Skin epidermis (tissue), 12 donors: ENCODE data around the gene ADRM1.

Experiments
- H3K27ac ChIP-seq, 21 experiments: fragments of 200-600 bp; sonication (generic) in 11 of 21; one replicate each; pipeline ENCODE4 v1.5.0; 2020; ENCODE audit warnings: mild to moderate bottlenecking in 3 of 21, inconsistent platforms in 2 of 21, moderate library complexity in 2 of 21
- H3K4me3 ChIP-seq, 7 experiments: fragments of 200-600 bp; sonication (generic) in 2 of 7; one replicate each; pipeline ENCODE4 v1.5.0; 2020; ENCODE audit warnings: inconsistent platforms in 2 of 7, mild to moderate bottlenecking in 2 of 7, moderate library complexity in 1 of 7

The ADRM1 gene

DNA sequence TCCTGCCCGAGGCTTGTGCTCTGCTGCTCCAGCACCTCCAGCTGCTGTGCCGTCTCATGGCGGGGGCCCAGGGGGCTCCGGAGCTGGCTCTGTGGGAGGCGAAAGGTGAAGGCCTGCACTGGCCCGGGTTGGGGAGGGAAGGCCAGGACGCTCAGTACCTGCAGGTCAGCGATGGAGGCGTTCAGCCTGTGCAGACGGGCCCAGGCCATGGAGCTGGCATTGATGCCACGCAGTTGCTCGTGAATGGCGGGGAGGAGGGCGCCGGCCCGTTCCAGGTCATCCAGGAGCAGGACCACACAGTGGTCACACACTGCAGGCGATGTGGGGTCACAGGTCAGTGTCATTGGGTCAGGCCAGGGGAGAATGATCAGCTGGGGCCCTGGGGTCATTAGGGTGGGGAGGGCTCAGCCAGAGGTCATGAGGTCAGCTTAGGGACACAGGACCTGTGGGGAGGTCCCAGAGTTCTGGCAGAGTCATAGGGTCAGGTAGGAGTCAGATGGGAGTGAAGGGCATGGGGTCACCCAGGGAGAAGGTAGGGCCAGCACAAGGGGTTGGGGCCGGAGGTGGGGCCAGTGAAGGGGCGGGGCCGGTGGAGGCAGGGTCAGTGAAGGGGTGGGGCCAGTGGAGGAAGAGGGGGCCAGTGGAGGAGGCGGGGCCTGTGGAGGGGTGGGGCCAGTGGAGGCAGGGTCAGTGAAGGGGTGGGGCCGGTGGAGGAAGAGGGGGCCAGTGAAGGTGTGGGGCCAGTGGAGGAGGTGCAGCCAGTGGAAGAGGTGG, 18.0 kb downstream of the ADRM1 start:
- H3K27ac ChIP-seq, result no peak overlapping the region
- no peak overlapping the region for H3K4me3 ChIP-seq

DNA sequence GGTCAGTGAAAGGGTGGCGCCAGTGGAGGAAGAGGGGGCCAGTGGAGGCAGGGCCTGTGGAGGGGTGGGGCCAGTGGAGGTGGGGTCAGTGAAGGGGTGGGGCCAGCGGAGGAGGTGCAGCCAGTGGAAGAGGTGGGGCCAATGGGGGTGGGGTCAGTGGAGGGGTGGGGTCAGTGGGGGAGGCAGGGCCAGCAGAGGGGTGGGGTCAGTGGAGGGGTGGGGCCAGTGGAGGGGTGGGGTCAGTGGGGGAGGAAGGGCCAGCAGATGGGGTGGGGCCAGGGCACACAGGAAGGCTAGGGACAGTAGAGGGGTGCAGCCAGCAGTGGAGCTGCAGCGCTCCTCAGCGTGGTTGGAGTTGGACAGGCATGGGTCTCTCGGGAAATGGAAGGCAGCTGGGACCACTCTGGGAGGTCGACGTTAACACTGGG, 18.7 kb downstream of the ADRM1 start:
- no peak overlapping the region for H3K4me3 ChIP-seq
- no peak overlapping the region for H3K27ac ChIP-seq

DNA sequence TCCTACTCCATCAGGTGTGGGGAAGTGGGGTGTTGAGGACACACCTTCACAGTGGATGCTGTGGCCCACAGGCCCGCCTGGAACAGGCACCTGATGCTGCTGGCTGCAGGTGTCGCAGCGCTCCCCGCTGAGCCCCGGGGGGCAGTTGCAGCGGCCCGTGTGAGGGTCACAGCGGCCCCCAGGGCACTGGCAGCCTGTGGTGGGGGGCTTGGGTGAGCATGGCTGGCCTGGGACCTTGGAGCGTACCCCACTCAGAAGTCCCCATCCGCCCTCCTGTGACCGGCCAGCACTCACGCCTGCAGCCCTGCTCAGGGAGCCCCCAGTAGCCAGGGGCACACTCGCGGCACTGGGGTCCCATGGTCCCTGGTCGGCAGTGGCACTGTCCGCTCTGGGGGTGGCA, 19.2 kb downstream of the ADRM1 start:
- Histone ChIP-seq H3K4me3 (no peak overlapping the region), H3K27ac (no peak overlapping the region)

DNA sequence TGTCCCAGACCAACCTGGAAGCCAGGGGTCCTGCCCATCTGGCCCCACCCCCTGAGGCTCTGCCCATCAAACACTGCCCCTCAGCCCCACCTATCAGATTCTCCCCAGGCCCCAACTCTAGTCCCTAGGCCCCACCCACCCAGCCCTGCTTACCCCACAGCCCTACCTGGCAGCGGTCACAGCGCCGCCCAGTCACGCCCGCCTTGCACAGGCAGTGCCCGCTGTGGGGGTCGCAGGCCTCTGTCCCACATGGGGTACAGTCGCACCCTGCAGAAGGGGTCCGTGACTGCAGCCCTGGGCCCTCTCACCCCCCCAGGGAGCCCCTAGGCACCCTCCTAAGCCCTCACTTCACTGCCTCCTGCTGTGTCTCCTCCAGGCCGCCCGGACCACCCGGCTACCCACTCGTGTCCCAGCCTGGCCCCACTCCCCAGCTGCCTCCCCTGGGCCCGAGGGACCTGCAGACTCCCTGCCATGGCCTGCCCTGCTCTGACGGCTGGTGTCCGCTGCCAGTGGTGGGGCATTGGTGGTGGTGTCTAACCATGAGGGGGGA, 19.8 kb downstream of the ADRM1 start:
- H3K27ac ChIP-seq, result peak overlapping the region in 1 of 21 experiments; percentile 17
- H3K4me3 ChIP-seq, result no peak overlapping the region

DNA sequence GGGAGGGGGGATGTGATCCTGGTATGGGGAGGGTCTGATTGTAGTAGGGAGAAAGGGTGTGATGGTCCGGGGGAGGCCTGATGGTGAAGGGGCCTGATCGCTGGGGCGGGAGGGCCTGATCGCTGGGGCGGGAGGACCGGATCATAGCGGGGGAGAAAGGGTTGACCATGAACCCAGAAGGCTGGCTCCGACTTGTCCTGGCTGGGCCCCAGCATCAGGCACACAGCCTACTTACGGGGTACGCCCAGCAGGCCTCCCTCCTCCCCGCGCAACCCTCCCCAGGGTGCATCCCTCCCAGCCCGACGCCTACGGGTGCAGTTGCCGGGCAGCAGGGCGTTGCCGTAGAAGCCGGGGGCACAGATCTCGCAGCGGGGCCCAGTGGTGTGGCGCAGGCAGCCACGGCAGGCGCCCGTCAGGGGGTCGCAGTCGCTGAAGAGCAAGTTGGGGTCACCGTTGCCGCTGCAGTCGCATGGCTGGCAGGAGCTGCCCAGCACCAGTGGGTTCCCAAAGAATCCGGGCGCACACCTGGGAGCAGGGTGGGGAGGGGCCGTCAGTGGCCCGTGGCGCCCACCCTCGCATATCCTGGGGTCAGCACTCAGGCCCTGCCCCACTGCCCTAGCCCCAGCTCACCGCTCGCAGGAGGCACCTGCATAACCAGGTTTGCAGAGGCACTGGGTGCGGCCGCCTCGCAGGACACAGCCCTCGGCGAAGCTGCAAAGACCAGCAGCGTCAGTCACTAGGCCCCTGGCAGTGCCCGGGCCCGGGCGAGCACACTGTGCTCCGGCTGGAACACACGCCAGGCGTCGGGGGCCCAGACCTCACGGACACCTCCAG, 20.6 kb downstream of the ADRM1 start:
- H3K4me3 ChIP-seq, result no peak overlapping the region
- no peak overlapping the region for H3K27ac ChIP-seq

DNA sequence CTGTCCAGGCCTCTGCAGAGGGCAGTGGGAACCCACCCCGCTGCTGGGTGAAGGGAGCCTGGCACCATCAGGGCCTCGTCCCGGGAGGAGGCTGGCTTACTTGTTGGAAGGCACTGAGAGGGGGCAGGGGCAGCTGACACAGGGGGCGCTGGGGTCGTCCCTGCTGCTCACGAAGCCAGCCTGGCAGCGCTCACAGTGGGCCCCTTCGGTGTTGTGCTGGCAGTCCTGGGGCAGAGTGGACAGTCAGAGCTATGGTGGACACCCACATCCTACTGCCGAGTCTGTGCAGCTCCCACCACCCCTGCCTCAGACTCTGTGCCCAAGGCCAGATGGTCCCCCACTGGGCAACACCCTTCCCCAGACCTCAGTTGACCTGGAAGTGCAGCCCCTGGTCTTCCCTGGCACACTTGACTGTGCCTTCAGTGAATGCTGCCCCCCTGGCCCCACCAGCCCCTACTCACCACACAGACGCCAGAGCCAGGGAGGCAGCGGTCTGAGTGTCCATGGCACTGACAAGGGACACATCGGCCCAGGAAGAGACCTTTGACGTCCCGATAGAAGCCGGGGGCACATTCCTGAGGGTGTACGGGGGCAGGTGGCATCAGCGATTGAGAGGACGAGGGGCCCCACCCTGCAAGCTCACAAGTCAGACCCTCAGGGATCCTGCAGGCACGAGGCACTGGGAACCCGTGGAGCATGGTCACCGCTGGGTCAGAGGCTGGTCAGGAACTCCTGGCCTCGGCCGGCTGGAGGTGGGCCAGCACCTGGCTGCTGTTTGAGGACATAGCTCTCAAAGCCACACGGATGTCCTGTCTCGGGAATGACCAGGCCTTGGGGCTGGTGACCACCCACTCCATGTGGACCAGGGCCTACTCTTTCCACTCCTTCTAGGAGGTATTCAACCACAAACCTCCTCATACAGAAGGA, 21.4 kb downstream of the ADRM1 start:
- Histone ChIP-seq H3K27ac (no peak overlapping the region), H3K4me3 (no peak overlapping the region)

DNA sequence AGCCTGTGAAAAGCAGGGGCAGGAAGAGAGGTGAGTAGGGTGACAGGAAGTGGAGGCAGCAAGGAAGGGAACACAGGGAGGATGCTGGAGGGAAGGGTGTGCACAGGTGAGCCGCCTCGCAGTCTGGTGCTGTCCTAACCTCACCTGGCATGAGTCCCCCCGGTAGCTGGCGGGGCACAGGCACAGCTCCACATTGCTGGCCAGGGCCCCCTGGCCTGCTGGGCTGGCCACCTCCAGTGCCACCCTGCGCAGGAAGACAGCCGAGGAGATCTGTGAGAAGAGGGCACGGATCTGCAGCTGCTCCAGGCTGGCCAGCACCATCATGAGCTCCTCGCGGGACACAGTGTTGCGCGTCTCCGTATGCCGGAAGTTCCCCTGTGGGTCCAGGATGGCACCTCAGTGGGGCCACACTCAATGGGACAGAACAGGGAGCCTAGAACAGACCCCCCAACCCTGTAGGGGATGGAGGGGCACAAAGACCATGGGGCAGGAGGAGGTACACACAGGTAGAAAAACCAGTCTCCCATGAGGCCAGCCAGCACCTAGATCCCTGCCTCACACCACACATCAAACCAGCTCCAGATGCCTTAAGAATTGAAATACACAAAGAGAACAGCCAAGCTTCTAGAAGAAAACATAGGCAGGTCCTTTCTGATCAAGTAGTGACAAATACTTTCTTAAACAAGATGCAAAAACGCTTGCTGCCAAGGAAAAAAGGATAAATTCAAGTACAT, 22.5 kb downstream of the ADRM1 start:
- Histone ChIP-seq H3K4me3 (no peak overlapping the region), H3K27ac (no peak overlapping the region)

DNA sequence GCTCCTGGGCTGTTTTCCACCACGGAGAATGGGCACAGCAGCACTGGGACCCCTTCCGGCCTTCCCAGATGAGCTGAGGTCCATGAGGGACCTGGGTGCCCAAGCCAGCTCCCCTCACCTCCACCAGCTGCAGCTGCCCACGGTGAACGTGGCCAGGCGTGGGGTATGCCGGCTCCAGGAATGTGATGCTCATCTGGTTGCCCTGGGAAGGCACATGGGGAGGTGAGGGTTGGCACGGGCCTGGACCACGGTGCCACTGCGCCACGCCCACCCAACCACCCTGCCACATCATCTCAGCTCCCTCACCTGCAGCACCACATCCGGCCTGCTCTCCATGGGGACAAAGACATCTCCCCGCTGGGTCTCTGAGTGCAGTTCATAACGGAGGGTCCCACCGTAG, 23.8 kb downstream of the ADRM1 start:
- Histone ChIP-seq H3K27ac (no peak overlapping the region), H3K4me3 (no peak overlapping the region)

DNA sequence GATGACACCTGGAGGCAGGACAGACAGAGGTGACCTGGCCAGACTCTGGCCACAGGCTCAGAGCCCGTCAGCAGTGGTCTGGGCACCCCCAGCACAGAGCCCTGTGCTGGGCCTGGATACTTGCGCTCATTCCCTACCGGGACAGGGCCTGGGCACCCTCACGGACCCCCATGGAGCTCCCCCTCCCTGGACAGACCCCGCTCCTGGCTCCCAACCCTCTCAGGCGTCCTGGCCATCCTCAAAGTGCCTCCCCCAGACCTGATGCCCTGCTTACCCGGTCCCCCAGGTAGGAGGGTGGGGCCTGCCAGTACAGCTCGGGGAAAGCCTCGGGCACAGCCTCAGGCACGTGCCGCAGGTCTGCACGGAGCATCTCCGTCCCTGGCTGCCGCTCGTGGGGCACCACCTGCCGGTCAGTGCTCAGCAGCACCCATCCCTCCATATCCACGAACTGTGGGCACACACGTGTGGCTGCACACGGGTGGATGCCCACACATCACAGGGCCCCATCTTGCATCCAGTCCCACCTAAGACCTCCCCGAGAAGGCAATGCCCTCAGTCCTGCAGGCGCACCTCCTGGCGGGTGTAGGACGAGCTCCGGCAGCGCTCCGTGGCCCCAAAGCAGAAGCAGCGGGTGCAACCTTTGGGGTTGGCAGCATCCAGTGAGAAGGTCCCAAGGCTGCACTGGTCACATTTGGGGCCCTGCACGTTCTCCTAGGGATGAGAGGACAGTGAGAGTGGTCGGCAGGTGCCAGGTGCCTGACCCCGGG, 24.3 kb downstream of the ADRM1 start:
- H3K27ac ChIP-seq, result no peak overlapping the region
- no peak overlapping the region for H3K4me3 ChIP-seq

DNA sequence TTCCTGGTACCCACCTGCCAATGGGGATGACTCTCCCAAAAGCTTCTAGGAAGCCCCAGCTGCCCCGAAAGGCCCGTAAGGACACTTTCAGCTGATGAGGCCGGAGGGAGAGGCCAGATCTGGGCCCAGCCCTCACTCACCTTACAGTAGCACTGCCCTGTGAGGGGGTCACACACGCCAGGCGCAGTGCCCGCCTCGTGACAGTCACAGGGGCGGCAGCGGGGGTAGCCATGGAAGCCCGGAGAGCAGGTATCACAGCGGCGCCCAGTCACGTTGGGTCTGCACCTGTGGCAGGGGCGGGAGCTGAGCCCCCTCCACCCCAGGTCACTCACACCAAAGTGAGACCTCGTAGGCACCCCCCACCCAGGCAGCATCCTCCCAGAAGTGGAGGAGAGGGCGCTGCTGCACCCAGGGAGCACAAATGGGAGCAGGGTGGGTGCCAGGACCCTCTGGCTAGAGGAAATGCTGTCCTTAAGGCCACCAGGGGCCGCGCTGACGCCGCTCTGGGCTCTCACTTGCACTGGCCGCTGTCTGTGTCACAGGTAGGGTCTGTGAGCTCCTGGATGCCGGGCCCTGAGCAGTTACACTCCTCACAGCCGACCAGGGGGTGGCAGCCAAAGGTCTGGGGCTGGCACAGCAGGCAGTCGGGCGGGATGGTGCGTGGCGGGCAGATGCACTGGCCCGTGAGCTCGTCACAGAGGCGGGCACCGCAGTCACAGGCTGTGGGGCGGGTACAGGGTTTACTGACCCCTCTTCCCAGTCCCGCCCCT, 25.1 kb downstream of the ADRM1 start:
- Histone ChIP-seq H3K27ac (no peak overlapping the region), H3K4me3 (no peak overlapping the region)

DNA sequence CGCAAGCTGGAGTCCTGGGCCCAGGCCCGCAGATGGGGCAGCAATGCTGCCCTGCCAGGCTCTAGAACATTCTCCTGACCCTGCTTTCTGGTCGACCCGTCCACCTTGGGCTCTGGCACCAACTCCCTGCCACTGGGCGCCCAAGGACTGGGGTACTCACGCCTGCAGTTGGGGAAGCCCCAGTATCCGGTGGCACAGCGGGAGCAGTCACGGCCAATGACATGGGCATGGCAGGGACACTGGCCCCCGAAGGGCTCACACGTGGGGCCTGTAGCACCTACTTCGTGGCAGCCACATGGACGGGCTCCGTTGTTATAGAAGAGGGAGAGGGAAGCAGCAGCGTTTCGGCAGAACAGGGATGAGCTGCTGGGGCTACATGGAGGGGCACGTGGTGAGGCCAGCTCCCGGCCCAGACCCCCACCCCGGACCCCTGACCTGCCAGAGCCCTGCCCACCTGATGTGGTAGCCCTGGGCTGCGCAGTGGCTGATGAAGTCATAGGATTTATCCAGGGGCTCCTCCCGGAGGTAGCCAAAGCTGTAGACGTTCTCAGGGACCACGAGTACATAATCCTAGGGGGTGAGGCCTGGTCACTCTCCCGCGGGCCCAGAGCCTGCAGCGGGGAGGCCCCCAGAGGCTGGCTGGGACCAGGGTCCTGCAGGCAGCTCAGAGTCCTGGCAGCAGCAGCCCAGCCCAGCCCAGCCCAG, 26.0 kb downstream of the ADRM1 start:
- Histone ChIP-seq H3K4me3 (no peak overlapping the region), H3K27ac (no peak overlapping the region)

DNA sequence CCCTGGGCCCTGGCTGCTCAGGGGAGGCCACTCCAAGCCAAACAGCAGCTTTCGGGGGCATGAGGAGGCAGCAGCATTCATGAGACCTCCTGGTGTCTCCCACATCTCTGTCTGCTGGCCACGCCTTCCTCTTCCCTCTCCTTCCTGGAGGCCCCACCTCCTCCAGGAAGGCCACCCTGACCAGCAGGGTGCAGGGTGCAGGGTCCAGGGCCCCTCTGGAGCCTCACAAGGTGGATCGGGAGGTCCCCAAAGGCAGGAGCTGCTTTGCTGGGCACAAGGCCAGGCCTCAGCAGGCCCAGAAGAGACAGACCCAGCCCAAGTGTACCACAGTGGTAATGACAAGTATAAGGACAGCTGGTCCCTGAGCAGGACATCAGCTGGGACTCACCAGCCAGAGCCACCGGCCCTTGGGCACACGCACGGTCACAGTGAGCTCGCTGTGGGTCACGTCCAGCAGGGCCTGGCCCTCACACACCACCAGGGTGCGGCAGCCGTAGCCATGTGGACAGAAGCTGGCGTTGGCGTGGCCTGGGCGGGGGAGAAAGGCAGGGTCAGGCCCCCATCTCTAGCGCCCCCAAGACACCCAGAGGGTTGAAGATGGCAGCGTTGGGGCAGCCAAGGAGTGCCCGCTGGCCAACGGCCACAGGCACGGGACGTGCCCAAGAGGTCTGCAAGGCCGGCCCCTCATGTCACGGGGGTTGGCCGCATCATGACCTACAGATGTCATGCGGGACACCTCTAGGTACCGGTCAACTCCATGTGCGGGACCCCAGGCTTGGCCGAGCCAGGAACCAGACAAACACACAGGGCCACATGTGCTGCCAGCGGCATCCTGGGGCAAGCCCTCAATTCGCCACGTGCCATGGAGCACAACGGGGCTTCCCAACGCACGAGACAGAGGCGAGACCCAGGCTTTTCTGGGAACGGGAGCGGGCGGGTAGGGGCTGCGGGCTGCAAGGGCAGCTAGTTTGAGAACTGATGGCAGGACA, 26.9 kb downstream of the ADRM1 start:
- no peak overlapping the region for H3K27ac ChIP-seq
- no peak overlapping the region for H3K4me3 ChIP-seq

DNA sequence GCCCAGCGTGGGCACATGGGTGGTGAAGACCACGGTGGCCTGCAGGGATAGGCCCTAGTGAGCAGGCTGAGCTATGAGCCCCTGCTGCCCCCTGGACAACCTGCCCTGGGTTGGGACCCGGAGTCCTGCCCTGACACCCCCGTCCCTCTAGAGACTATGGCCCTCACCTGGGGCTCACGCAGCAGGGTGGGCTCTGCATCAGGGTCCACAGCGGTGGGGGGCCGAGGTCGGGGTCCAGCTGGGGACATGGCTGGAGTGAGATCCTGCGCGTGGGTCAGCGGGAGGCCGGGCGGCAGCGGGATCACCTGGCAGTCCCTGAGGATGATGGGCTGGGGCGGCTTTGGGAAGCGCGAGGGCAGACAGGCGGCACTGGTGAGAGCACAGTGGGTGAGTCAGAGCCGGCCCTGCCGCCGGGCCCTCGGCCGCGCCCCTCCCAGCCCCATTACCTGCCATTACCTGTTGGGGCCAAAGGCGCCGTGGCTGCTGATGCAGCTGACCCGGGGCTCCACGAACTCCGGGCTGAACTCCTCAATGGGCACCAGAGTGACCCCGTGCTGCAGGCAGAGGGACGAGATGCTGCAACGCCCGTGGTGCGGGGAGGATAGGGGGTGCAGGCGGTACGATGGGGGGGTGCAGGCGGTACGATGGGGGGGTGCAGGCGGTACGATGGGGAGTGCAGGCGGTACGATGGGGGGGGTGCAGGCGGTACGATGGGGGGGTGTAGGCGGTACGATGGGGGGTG, 27.9 kb downstream of the ADRM1 start:
- Histone ChIP-seq H3K4me3 (no peak overlapping the region), H3K27ac (no peak overlapping the region)

DNA sequence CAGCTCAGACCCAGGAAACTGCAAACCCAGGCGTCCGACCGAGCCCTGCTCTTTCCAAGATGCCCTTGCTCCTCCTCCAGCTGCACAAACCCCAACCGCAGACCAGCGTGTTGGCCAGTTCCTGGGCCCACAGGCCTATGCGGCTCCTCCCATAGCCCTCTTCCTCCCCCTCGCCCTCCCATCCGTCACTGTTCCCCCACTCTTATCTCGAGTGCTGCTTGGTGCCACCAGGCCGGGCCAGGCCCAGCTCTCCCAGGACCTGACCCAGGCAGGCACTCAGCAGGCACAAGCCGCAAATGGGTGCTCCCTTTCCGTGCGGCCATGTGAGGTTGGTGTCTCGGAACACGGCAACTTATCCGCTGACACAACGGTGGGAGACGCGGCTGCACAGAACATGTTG, 28.6 kb downstream of the ADRM1 start:
- Histone ChIP-seq H3K4me3 (no peak overlapping the region), H3K27ac (no peak overlapping the region)

DNA sequence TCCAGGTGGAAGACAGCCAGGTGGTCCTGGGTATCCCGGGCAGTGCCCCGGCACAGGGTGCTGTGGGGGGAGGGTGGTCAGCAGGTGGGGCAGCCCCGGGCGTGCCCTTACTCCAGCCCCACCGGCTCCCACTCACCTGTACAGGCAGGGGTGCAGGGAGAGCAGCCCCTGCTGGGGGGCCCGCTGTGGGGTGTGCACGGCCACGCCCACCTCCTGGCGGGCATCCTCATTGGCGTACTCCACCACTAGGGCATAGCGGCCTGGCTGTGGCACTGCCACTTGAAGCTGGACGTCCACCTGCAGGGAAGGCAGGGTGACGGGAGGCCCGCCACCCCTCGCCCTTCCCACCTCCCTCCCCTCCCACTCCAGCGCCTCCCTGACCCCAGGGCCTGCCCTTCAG, 29.6 kb downstream of the ADRM1 start:
- Histone ChIP-seq H3K4me3 (no peak overlapping the region), H3K27ac (no peak overlapping the region)
